GM19025 (cell line): ENCODE measurements around the gene CDK17.
A peak's percentile ranks its signal among the peaks of the same experiment; 100 is the strongest.
"Not testable (repeated sequence)": the region's sequence is repeated elsewhere in the genome, so short reads cannot be mapped to it uniquely, and the experiment has no call there.

ENCODE experiments used
- ATAC-seq: cut with Tn5 transposase; IDR thresholded peaks from one replicate; pipeline ENCODE4 v1.9.1; 2021; ENCODE audit warnings: mild to moderate bottlenecking, low read depth, moderate library complexity; ENCODE audit not compliant: unreplicated experiment

CDK17 gene

GRCh38 chr12:96419576-96420276 lies 19.5 kb upstream of the CDK17 start:
- ATAC-seq = no peak

- peak; percentile 56 for ATAC-seq
Observed at GRCh38 chr12:96417688-96418087, 17.4 kb upstream of the CDK17 start.

GRCh38 chr12:96416033-96416799 lies 16.0 kb upstream of the CDK17 start:
- no peak for ATAC-seq

GRCh38 chr12:96414637-96415036 lies 14.4 kb upstream of the CDK17 start:
- no peak for ATAC-seq

GRCh38 chr12:96412431-96412830 lies 12.2 kb upstream of the CDK17 start:
- no peak for ATAC-seq

- no peak for ATAC-seq
Observed at GRCh38 chr12:96409731-96410130, 9.5 kb upstream of the CDK17 start.

- ATAC-seq = no peak
Observed at GRCh38 chr12:96408993-96409392, 8.8 kb upstream of the CDK17 start.

GRCh38 chr12:96407429-96408097 lies 7.3 kb upstream of the CDK17 start:
- peak; percentile 93 for ATAC-seq

GRCh38 chr12:96404696-96405095 lies 4.5 kb upstream of the CDK17 start:
- no peak for ATAC-seq

GRCh38 chr12:96403870-96404269 lies 3.6 kb upstream of the CDK17 start:
- ATAC-seq = no peak

- not testable (repeated sequence) for ATAC-seq
Observed at GRCh38 chr12:96402522-96402921, 2.3 kb upstream of the CDK17 start.

- ATAC-seq = no peak
Observed at GRCh38 chr12:96402061-96402460, 1.8 kb upstream of the CDK17 start.

- ATAC-seq = no peak
Observed at GRCh38 chr12:96401076-96401871, 1.0 kb upstream of the CDK17 start.

GRCh38 chr12:96400631-96401075 lies 414 bp upstream of the CDK17 start:
- ATAC-seq = no peak

- ATAC-seq = peak; percentile 33
Observed at GRCh38 chr12:96399120-96399918, 920 bp downstream of the CDK17 start.

GRCh38 chr12:96398424-96399119 lies 1.7 kb downstream of the CDK17 start:
- ATAC-seq = no peak

- ATAC-seq = no peak
Observed at GRCh38 chr12:96397756-96398423, 2.3 kb downstream of the CDK17 start.

GRCh38 chr12:96396914-96397313 lies 3.3 kb downstream of the CDK17 start:
- ATAC-seq = no peak

GRCh38 chr12:96396209-96396608 lies 4.0 kb downstream of the CDK17 start:
- ATAC-seq = no peak
